Omental fat pad (tissue), 4 donors: ENCODE measurements around the gene LHX3. TPM values are rescaled to one million over a fixed set of nuclear protein-coding genes. Genes with fewer than 3 reads are reported as not detected.

ENCODE experiments used
- ATAC-seq: fragments of 150-250 bp; one replicate; pipeline ENCODE4 v1.9.1; 2016; ENCODE audit warnings: mild to moderate bottlenecking, moderate library complexity; ENCODE audit not compliant: low FRiP score
- DNase-seq: peaks from one replicate; pipeline ENCODE4 v3.0.0-alpha.2; 2019; ENCODE audit warnings: low spot score
- CTCF ChIP-seq, 3 donors: fragments of 450-650 bp; IDR thresholded peaks; one replicate each; pipeline ENCODE4 v1.5.1; 2016 to 2017; ENCODE audit warnings: antibody characterized with exemption in 3 of 3, mild to moderate bottlenecking in 3 of 3, moderate library complexity in 2 of 3
- total RNA-seq, 4 donors: library from RNA; depleted of rRNA; stranded (reverse); fragments of >200 nt; gene quantifications; one replicate each; pipeline ENCODE4 v1.1.0, GENCODE V29; 2016

The LHX3 gene
- total RNA-seq, 4 donors from 2014 or later = not detected

- DNase-seq (no peak), ATAC-seq (no peak)
- no peak for TF ChIP-seq CTCF (IDR thresholded peaks at IDR 0.05)
These were observed 11.0 kb downstream of the LHX3 start for GRCh38 chr9:136193891-136194279.

- no peak for ATAC-seq
- TF ChIP-seq CTCF (IDR thresholded peaks at IDR 0.05) = no peak
- no peak for DNase-seq
These were observed 11.6 kb downstream of the LHX3 start for GRCh38 chr9:136193127-136193890.

GRCh38 chr9:136192289-136193126, 12.4 kb downstream of the LHX3 start:
- no peak for TF ChIP-seq CTCF (IDR thresholded peaks at IDR 0.05)
- ATAC-seq (no peak), DNase-seq (no peak)

- DNase-seq (no peak), ATAC-seq (no peak)
- TF ChIP-seq CTCF (IDR thresholded peaks at IDR 0.05) = no peak
These were observed 13.0 kb downstream of the LHX3 start for GRCh38 chr9:136191960-136192286.

- ATAC-seq (no peak), DNase-seq (no peak)
- no peak for TF ChIP-seq CTCF (IDR thresholded peaks at IDR 0.05)
These were observed 13.6 kb downstream of the LHX3 start for GRCh38 chr9:136191099-136191959.

- no peak for TF ChIP-seq CTCF (IDR thresholded peaks at IDR 0.05)
- ATAC-seq (no peak), DNase-seq (no peak)
These were observed 14.3 kb downstream of the LHX3 start for GRCh38 chr9:136190656-136191055.
